ENCODE data around the gene PRKAG2. TPM values are rescaled to one million over a fixed set of nuclear protein-coding genes. Genes with fewer than 3 reads are reported as not detected.

The PRKAG2 gene
- total RNA-seq, 2 experiments from 2014 or later = 16.9 to 18.7 TPM

DNA sequence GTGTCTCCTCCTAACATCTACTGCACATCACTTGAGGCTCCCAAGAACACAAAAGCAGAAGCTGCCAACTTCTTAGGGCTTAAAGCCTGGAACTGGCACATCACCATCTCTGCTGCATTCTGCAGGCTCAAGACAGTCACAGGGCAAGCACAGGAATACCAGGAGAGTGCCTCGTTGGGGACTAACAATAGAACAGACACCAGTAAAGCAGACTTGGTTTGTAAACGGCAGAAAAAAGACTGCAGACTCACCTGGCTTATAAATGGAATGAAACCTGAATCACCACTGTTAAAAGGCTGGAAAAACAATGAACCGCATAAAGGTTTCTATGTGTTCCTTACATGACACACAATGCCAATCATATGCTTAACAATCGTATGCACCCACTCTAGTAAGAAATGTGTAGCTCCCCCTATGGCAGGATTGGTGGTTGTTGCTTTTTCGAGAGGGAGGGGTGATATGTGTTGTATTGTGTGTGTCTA is 370.0 kb downstream of the PRKAG2 start:
- Mint-ChIP-seq H3K36me3 (ENCODE audit: low read depth) (no peaks in the 10 kb centered on the region), H3K27ac (no peak overlapping the region), H3K4me1 (ENCODE audit: low read depth) (peaks cover 52% of the 10 kb centered on the region), H3K9me3 (no peaks in the 10 kb centered on the region), H3K4me3 (no peak overlapping the region), H3K27me3 (ENCODE audit: low read depth) (no peaks in the 10 kb centered on the region)
- intact Hi-C loops (cut with micrococcal nuclease) = loop anchor here (1.0 kb wide), 1 partner anchor 11 kb away; no protein-coding TSS in a partner anchor
- DNase-seq = no peak
- CTCF ChIA-PET = interaction anchor here (0.6 to 1.3 kb wide), 2 partner anchors 11 to 340 kb away, joined by 3 read pairs; no protein-coding TSS in a partner anchor

Other genes starting within 250 kb of the PRKAG2 start
- not detected for gene GALNTL5, start 79.3 kb upstream of the PRKAG2 start, total RNA-seq
- 10 to 100 TPM; 15.6 to 19.8 TPM for gene GALNT11, start 148.6 kb upstream of the PRKAG2 start, total RNA-seq